Panc1 (cell line): ENCODE data around the gene PDCL3.

ENCODE experiments used
- POLR2AphosphoS5 ChIP-seq: IDR thresholded peaks from 2 replicates; pipeline ENCODE4 v1.6.1; 2012; ENCODE audit warnings: mild to moderate bottlenecking, low read depth, low read length, moderate library complexity
- REST ChIP-seq, 2 experiments: IDR thresholded peaks; 2 replicates each; pipeline ENCODE4 v1.6.1; 2011 to 2012; ENCODE audit warnings: low read depth in 2 of 2, control low read depth in 1 of 2, low read length in 1 of 2, mild to moderate bottlenecking in 1 of 2, moderate library complexity in 1 of 2; ENCODE audit not compliant: insufficient read depth in 1 of 2
- SIN3A ChIP-seq: IDR thresholded peaks from 2 replicates; pipeline ENCODE4 v1.6.1; 2012; ENCODE audit warnings: low read depth, mild to moderate bottlenecking, low read length, moderate library complexity, borderline replicate concordance; ENCODE audit not compliant: insufficient read depth
- TCF7L2 ChIP-seq: IDR thresholded peaks from 2 replicates; pipeline ENCODE4 v1.6.1; 2011; ENCODE audit warnings: mild to moderate bottlenecking, low read depth, low read length, inconsistent platforms
- TF ChIP-seq, protein P1 (sequence below): fragments of 450-650 bp; IDR thresholded peaks from 2 replicates; pipeline ENCODE4 v1.5.1; 2017; ENCODE audit warnings: mild to moderate bottlenecking

GRCh38 chr2:100606332-100606725 is 43.5 kb downstream of the PDCL3 start:
- TF ChIP-seq, protein P1, sequence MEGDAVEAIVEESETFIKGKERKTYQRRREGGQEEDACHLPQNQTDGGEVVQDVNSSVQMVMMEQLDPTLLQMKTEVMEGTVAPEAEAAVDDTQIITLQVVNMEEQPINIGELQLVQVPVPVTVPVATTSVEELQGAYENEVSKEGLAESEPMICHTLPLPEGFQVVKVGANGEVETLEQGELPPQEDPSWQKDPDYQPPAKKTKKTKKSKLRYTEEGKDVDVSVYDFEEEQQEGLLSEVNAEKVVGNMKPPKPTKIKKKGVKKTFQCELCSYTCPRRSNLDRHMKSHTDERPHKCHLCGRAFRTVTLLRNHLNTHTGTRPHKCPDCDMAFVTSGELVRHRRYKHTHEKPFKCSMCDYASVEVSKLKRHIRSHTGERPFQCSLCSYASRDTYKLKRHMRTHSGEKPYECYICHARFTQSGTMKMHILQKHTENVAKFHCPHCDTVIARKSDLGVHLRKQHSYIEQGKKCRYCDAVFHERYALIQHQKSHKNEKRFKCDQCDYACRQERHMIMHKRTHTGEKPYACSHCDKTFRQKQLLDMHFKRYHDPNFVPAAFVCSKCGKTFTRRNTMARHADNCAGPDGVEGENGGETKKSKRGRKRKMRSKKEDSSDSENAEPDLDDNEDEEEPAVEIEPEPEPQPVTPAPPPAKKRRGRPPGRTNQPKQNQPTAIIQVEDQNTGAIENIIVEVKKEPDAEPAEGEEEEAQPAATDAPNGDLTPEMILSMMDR: no peak
- no peak for TF ChIP-seq TCF7L2
- no peak for TF ChIP-seq REST (IDR thresholded peaks at IDR 0.05; ENCODE audit: insufficient read depth in 1 of 2, low read depth in 2 of 2, low read length in 1 of 2)
- no peak for TF ChIP-seq POLR2AphosphoS5
- no peak for TF ChIP-seq SIN3A
